Measurements from ENCODE around the gene SLC6A9. TPM values are rescaled to one million over a fixed set of nuclear protein-coding genes. Genes with fewer than 3 reads are reported as not detected.
A peak's percentile ranks its signal among the peaks of the same experiment; 100 is the strongest.

SLC6A9 gene
- total and polyA plus RNA-seq, 2 donors (not counting 1 experiment from before 2014, with no cell fraction given): 0.28 to 5.5 TPM

GRCh38 chr1:43979528-43980254 is 51.6 kb downstream of the SLC6A9 start:
- WGBS (ENCODE audit: insufficient coverage): 8% methylated on average over 39 of the region's 45 CpGs
- Mint-ChIP-seq H3K4me1 (peaks cover 53% of the 10 kb centered on the region), H3K4me3 (peak overlapping the region; percentile 93), H3K27ac (peak overlapping the region; percentile 69), H3K27me3 (no peaks in the 10 kb centered on the region), H3K9me3 (ENCODE audit: insufficient read depth) (no peaks in the 10 kb centered on the region)
- peaks cover 0 to 23% of the 10 kb centered on the region in 2 experiments for H3K36me3 ChIP-seq (replicated peaks in 1 of 2; ENCODE audit: control extremely low read depth in 1 of 2, control insufficient read depth in 1 of 2, extremely low read depth in 1 of 2, insufficient read depth in 2 of 2, low read length in 1 of 2)
- ATAC-seq (ENCODE audit: low read depth) (no peak), DNase-seq (peak; percentile 50)
- peaks cover 40% of the 10 kb centered on the region for H4K20me1 ChIP-seq (ENCODE audit: control insufficient read depth, insufficient read depth, low read length, poor library complexity, severe bottlenecking)
- no peak overlapping the region for H3K27ac ChIP-seq (ENCODE audit: low read length in 2 of 2)
- peak overlapping the region; percentile 63 for H3K9ac ChIP-seq (ENCODE audit: low read length)
- intact Hi-C loops (cut with micrococcal nuclease): loop anchor here (10.0 kb wide), 2 partner anchors 275 to 1525 kb away; partner anchors contain the start of genes PPCS, ST3GAL3 and ZMYND12
- H2AFZ ChIP-seq (ENCODE audit: insufficient read depth, low read depth, low read length, poor library complexity, severe bottlenecking): peak overlapping the region; percentile 77
- peak overlapping the region; percentile 90 for H3K4me2 ChIP-seq (replicated peaks; ENCODE audit: low read depth, low read length, poor library complexity, severe bottlenecking)
- H3K4me3 ChIP-seq (ENCODE audit: control extremely low read depth in 1 of 5, extremely low read depth in 1 of 5, insufficient read depth in 1 of 5, low read depth in 2 of 5, low read length in 4 of 5): peak overlapping the region in 4 of 5 experiments; percentile 26 to 63 (median 48)
- peaks cover 32 to 60% of the 10 kb centered on the region in 2 donors for H3K4me1 ChIP-seq (ENCODE audit: control insufficient read depth in 2 of 2, insufficient read depth in 2 of 2, low read length in 2 of 2)
- POLR2A ChIA-PET: interaction anchor here (0.6 kb wide), 1 partner anchor 10 kb away, joined by 4 read pairs; the partner anchor contains the start of gene DPH2
- H3K79me2 ChIP-seq (ENCODE audit: control insufficient read depth, insufficient read depth, low read length): peaks cover 16% of the 10 kb centered on the region
- no peaks in the 10 kb centered on the region for H3K9me3 ChIP-seq (ENCODE audit: control extremely low read depth in 1 of 3, control insufficient read depth in 2 of 3, insufficient read depth in 1 of 3, low read length in 2 of 3)
- TF ChIP-seq EZH2 (IDR thresholded peaks at IDR 0.05; ENCODE audit: borderline replicate concordance, insufficient read depth, low read depth, low read length, poor library complexity, severe bottlenecking) (no peak), CTCF (IDR thresholded peaks at IDR 0.05) (no peak)
- CTCF ChIA-PET: interaction anchor here (1.2 kb wide), 1 partner anchor 57 kb away, joined by 3 read pairs; no protein-coding TSS in a partner anchor
- H3K27me3 ChIP-seq (replicated peaks in 1 of 4; ENCODE audit: control extremely low read depth in 1 of 4, control insufficient read depth in 3 of 4, insufficient read depth in 4 of 4, low read length in 3 of 4): no peaks in the 10 kb centered on the region

GRCh38 chr1:43979261-43979527 is 52.1 kb downstream of the SLC6A9 start:
- Mint-ChIP-seq H3K4me3 (no peak overlapping the region), H3K4me1 (peaks cover 58% of the 10 kb centered on the region), H3K9me3 (ENCODE audit: insufficient read depth) (no peaks in the 10 kb centered on the region), H3K27me3 (no peaks in the 10 kb centered on the region), H3K27ac (no peak overlapping the region)
- peaks cover 32 to 62% of the 10 kb centered on the region in 2 donors for H3K4me1 ChIP-seq (ENCODE audit: control insufficient read depth in 2 of 2, insufficient read depth in 2 of 2, low read length in 2 of 2)
- no peak for DNase-seq
- intact Hi-C loops (cut with micrococcal nuclease): loop anchor here (10.0 kb wide), 2 partner anchors 274 to 1524 kb away; partner anchors contain the start of genes PPCS, ST3GAL3 and ZMYND12
- H2AFZ ChIP-seq (ENCODE audit: insufficient read depth, low read depth, low read length, poor library complexity, severe bottlenecking): peak overlapping the region; percentile 77
- POLR2A ChIA-PET: interaction anchor here (0.6 kb wide), 1 partner anchor 9 kb away, joined by 4 read pairs; the partner anchor contains the start of gene DPH2
- peaks cover 16% of the 10 kb centered on the region for H3K79me2 ChIP-seq (ENCODE audit: control insufficient read depth, insufficient read depth, low read length)
- H3K27me3 ChIP-seq (replicated peaks in 1 of 4; ENCODE audit: control extremely low read depth in 1 of 4, control insufficient read depth in 3 of 4, insufficient read depth in 4 of 4, low read length in 3 of 4): no peaks in the 10 kb centered on the region
- CTCF ChIA-PET: no interaction called here
- peak overlapping the region; percentile 63 for H3K9ac ChIP-seq (ENCODE audit: low read length)
- H3K4me2 ChIP-seq (replicated peaks; ENCODE audit: low read depth, low read length, poor library complexity, severe bottlenecking): peak overlapping the region; percentile 90
- no peaks in the 10 kb centered on the region for H3K9me3 ChIP-seq (ENCODE audit: control extremely low read depth in 1 of 3, control insufficient read depth in 2 of 3, insufficient read depth in 1 of 3, low read length in 2 of 3)
- peaks cover 0 to 23% of the 10 kb centered on the region in 2 experiments for H3K36me3 ChIP-seq (replicated peaks in 1 of 2; ENCODE audit: control extremely low read depth in 1 of 2, control insufficient read depth in 1 of 2, extremely low read depth in 1 of 2, insufficient read depth in 2 of 2, low read length in 1 of 2)
- no peak for ATAC-seq (ENCODE audit: low read depth)
- no peak for TF ChIP-seq CTCF (IDR thresholded peaks at IDR 0.05)
- TF ChIP-seq EZH2 (IDR thresholded peaks at IDR 0.05; ENCODE audit: borderline replicate concordance, insufficient read depth, low read depth, low read length, poor library complexity, severe bottlenecking): no peak
- H3K27ac ChIP-seq (ENCODE audit: low read length in 2 of 2): no peak overlapping the region
- H4K20me1 ChIP-seq (ENCODE audit: control insufficient read depth, insufficient read depth, low read length, poor library complexity, severe bottlenecking): peaks cover 40% of the 10 kb centered on the region
- H3K4me3 ChIP-seq (ENCODE audit: control extremely low read depth in 1 of 5, extremely low read depth in 1 of 5, insufficient read depth in 1 of 5, low read depth in 2 of 5, low read length in 4 of 5): peak overlapping the region in 4 of 5 experiments; percentile 26 to 63 (median 48)
- WGBS (ENCODE audit: insufficient coverage): under 1% methylated on average over 45 of the region's 45 CpGs

Measured in B cell (primary cell).